HCT116 (cell line): ENCODE results near the gene AQP9. TPM values are rescaled to one million over a fixed set of nuclear protein-coding genes. Genes with fewer than 3 reads are reported as not detected.

Experiments
- ATAC-seq: fragments of 200-7000 bp; cut with Tn5 transposase; 2 replicates; pipeline ENCODE4 v1.9.1; 2020; ENCODE audit warnings: mild to moderate bottlenecking, moderate library complexity
- BruUV-seq: library from RNA; stranded (reverse); fragments of 400-500 nt; replicated peaks from 2 replicates; lab custom pipeline; 2021; lab: Mats Ljungman, UMichigan
- CTCF ChIA-PET: fragments of 300-600 bp; sonication (Branson Sonifier 250); formaldehyde crosslinking; loops from one replicate; lab custom pipeline; 2021; ENCODE audit warnings: antibody characterized with exemption; lab: Charles Lee
- POLR2A ChIA-PET: fragments of 300-600, 350-600 bp; sonication (Branson Sonifier 250); formaldehyde crosslinking; loops from one replicate; lab custom pipeline; 2021; ENCODE audit warnings: antibody characterized with exemption; lab: Charles Lee
- RAD21 ChIA-PET, 2 experiments: fragments of 300-600 bp; sonication (Branson Sonifier 250); formaldehyde crosslinking; loops; one replicate each; lab custom pipeline; 2023; ENCODE audit warnings: low total read pairs in 2 of 2; ENCODE audit not compliant: uncharacterized antibody in 2 of 2, unreplicated experiment in 2 of 2, low non-redundant PET in 1 of 2; lab: Charles Lee
- DNase-seq: peaks from one replicate; pipeline ENCODE4 v3.0.0-alpha.2; 2010; ENCODE audit warnings: low read depth, low spot score
- H2AFZ ChIP-seq: fragments of 200-600 bp; shearing (Covaris generic), sonication (generic); 2 replicates; pipeline ENCODE4 v1.6.1; 2017; ENCODE audit warnings: low read depth, mixed run types, mixed read lengths, antibody characterized with exemption, low read length; ENCODE audit not compliant: poor library complexity, severe bottlenecking
- H3K27ac ChIP-seq: 2 replicates; pipeline ENCODE4 v1.5.1; 2012; ENCODE audit warnings: low read depth, low read length
- H3K27me3 ChIP-seq: fragments of 200-600 bp; sonication (generic); 2 replicates; pipeline ENCODE4 v1.6.1; 2016; ENCODE audit warnings: mixed run types, low read length, mixed read lengths; ENCODE audit not compliant: insufficient read depth
- H3K36me3 ChIP-seq, 2 experiments: fragments of 200-500 bp in 1 of 2; fragments of 200-600 bp in 1 of 2; sonication (Bioruptor generic) in 1 of 2; sonication (generic) in 1 of 2; 2 replicates each; pipeline versions ENCODE4 v1.5.1 to v1.6.1; 2014 to 2016; ENCODE audit warnings: low read length in 2 of 2, inconsistent platforms in 1 of 2, mixed read lengths in 1 of 2, mixed run types in 1 of 2; ENCODE audit not compliant: insufficient read depth in 2 of 2, control insufficient read depth in 1 of 2
- H3K4me1 ChIP-seq, 2 experiments: fragments of 200-600 bp in 1 of 2; sonication (generic) in 1 of 2; 2 replicates each; pipeline versions ENCODE4 v1.5.1 to v1.6.1; 2012 to 2017; ENCODE audit warnings: low read length in 2 of 2, inconsistent platforms in 1 of 2, mild to moderate bottlenecking in 1 of 2, mixed read lengths in 1 of 2, mixed run types in 1 of 2, moderate library complexity in 1 of 2; ENCODE audit not compliant: insufficient read depth in 2 of 2, control insufficient read depth in 1 of 2
- H3K4me2 ChIP-seq: fragments of 200-600 bp; sonication (generic); 2 replicates; pipeline ENCODE4 v1.6.1; 2017; ENCODE audit warnings: mixed run types, low read length, mixed read lengths
- H3K4me3 ChIP-seq, 2 experiments: fragments of 200-600 bp in 1 of 2; sonication (generic) in 1 of 2; replicated peaks in 1 of 2; 2 replicates each; pipeline ENCODE4 v1.5.1; 2011 to 2016; ENCODE audit warnings: low read length in 2 of 2, control low read depth in 1 of 2, low read depth in 1 of 2, mild to moderate bottlenecking in 1 of 2, mixed read lengths in 1 of 2, mixed run types in 1 of 2
- H3K79me2 ChIP-seq: fragments of 200-600 bp; sonication (generic); 2 replicates; pipeline ENCODE4 v1.6.1; 2017; ENCODE audit warnings: mild to moderate bottlenecking, mixed run types, low read length, moderate library complexity, mixed read lengths; ENCODE audit not compliant: insufficient read depth
- H3K9ac ChIP-seq: fragments of 200-600 bp; sonication (generic); 2 replicates; pipeline ENCODE4 v1.6.1; 2016; ENCODE audit warnings: low read length, mixed read lengths
- H3K9me2 ChIP-seq: fragments of 200-600 bp; sonication (generic), shearing (Covaris generic); 2 replicates; pipeline ENCODE4 v1.6.1; 2017; ENCODE audit warnings: mixed run types, mild to moderate bottlenecking, moderate library complexity; ENCODE audit not compliant: insufficient read depth
- H3K9me3 ChIP-seq, 2 experiments: fragments of 200-500 bp in 1 of 2; fragments of 200-600 bp in 1 of 2; sonication (Bioruptor generic) in 1 of 2; sonication (generic) in 1 of 2; 2 replicates each; pipeline ENCODE4 v1.6.1; 2014 to 2017; ENCODE audit warnings: low read length in 2 of 2, mixed read lengths in 2 of 2, inconsistent platforms in 1 of 2, low read depth in 1 of 2, mild to moderate bottlenecking in 1 of 2, mixed run types in 1 of 2, moderate library complexity in 1 of 2; ENCODE audit not compliant: control insufficient read depth in 1 of 2, insufficient read depth in 1 of 2
- H4K20me1 ChIP-seq: fragments of 200-600 bp; sonication (generic), shearing (Covaris generic); 2 replicates; pipeline ENCODE4 v1.6.1; 2017; ENCODE audit warnings: mixed run types, mild to moderate bottlenecking, moderate library complexity; ENCODE audit not compliant: insufficient read depth
- CBX3 ChIP-seq: IDR thresholded peaks from 2 replicates; pipeline ENCODE4 v1.6.1; 2012; ENCODE audit warnings: low read depth
- CEBPB ChIP-seq: IDR thresholded peaks from 2 replicates; pipeline ENCODE4 v1.6.1; 2012; ENCODE audit warnings: low read depth
- CTCF ChIP-seq, 3 experiments: fragments of 200-600 bp in 1 of 3; sonication (generic) in 1 of 3; IDR thresholded peaks in 2 of 3; conservative IDR thresholded peaks in 1 of 3; 2 replicates each; pipeline ENCODE4 v1.5.1; 2012 to 2017; ENCODE audit warnings: low read depth in 2 of 3, low read length in 2 of 3, antibody characterized with exemption in 1 of 3, borderline replicate concordance in 1 of 3, control low read depth in 1 of 3, mild to moderate bottlenecking in 1 of 3, mixed read lengths in 1 of 3, mixed run types in 1 of 3, moderate library complexity in 1 of 3; ENCODE audit not compliant: insufficient read depth in 1 of 3
- ELF1 ChIP-seq: IDR thresholded peaks from 2 replicates; pipeline ENCODE4 v1.6.1; 2012; ENCODE audit warnings: low read depth, borderline replicate concordance
- RAD21 ChIP-seq: IDR thresholded peaks from 2 replicates; pipeline ENCODE4 v1.6.1; 2012; ENCODE audit warnings: low read depth, mild to moderate bottlenecking
- ZBTB33 ChIP-seq: IDR thresholded peaks from 2 replicates; pipeline ENCODE4 v1.6.1; 2011; ENCODE audit warnings: mild to moderate bottlenecking, low read length, moderate library complexity; ENCODE audit not compliant: insufficient replicate concordance; ENCODE audit errors: extremely low read depth
- intact Hi-C: fragments of 100-400 bp; cut with micrococcal nuclease; formaldehyde crosslinking; loops from 2 replicates; pipeline ENCODE4 v1.10.0; 2022
- total RNA-seq: library from RNA; stranded (reverse); gene quantifications from one replicate; pipeline ENCODE4 v1.2.1, GENCODE V29; 2021; ENCODE audit not compliant: unreplicated experiment

The AQP9 gene
- total RNA-seq, 1 experiment from 2014 or later = 0.12 TPM

DNA sequence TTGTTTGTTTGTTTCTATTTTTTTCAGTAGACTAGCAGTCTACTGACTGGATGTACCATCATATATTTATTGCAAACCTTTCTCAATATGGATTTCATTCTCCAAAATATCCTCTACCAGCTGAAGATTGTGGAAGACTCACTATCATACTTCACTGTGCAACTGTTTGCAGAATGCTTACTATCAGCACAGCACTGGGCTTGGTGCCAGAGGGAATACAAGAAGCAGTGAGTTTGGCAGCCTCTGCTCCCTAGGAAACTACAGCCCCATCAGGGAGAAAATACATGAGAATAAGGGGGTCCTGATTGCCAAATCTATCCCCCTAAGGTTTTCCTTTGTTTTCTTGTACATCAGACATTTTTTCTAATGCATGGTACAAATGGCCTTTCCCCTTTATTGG is 27.5 kb downstream of the AQP9 start:
- Histone ChIP-seq H3K4me3 (no peak overlapping the region), H3K4me1 (no peaks in the 10 kb centered on the region)
- TF ChIP-seq CBX3 = no peak
- no peak for TF ChIP-seq ELF1
- TF ChIP-seq RAD21 = no peak
- no peak for TF ChIP-seq CEBPB
- TF ChIP-seq, all 23 proteins: peak for 0
- Histone ChIP-seq H3K9me2 (no peaks in the 10 kb centered on the region), H3K79me2 (no peaks in the 10 kb centered on the region), H3K9ac (no peak overlapping the region), H3K27ac (no peak overlapping the region), H3K9me3 (no peaks in the 10 kb centered on the region), H3K27me3 (peaks cover 15% of the 10 kb centered on the region; the same call in 1 of the 2 replicates), H3K4me2 (no peak overlapping the region), H3K36me3 (no peaks in the 10 kb centered on the region), H4K20me1 (no peaks in the 10 kb centered on the region), H2AFZ (no peak overlapping the region)
- POLR2A ChIA-PET = no interaction called here
- no peak for DNase-seq
- intact Hi-C loops = no loop called here
- ATAC-seq = no peak
- CTCF ChIA-PET = no interaction called here
- RAD21 ChIA-PET = no interaction called here
- no TSS peak for BruUV-seq

- Histone ChIP-seq H3K4me2 (no peak overlapping the region), H3K27ac (no peak overlapping the region), H3K27me3 (peaks cover 15% of the 10 kb centered on the region; the same call in 1 of the 2 replicates), H4K20me1 (no peaks in the 10 kb centered on the region), H3K9ac (no peak overlapping the region), H3K79me2 (no peaks in the 10 kb centered on the region), H3K9me3 (no peaks in the 10 kb centered on the region), H2AFZ (no peak overlapping the region), H3K4me3 (no peak overlapping the region), H3K9me2 (no peaks in the 10 kb centered on the region), H3K36me3 (no peaks in the 10 kb centered on the region), H3K4me1 (no peaks in the 10 kb centered on the region)
- no TSS peak for BruUV-seq
- no peak for ATAC-seq
- no peak for DNase-seq
- intact Hi-C loops = no loop called here
- ChIA-PET RAD21 (no interaction called here), POLR2A (no interaction called here), CTCF (no interaction called here)
- no peak for TF ChIP-seq ELF1
- TF ChIP-seq ZBTB33 = no peak
- TF ChIP-seq CTCF (IDR thresholded peaks at IDR 0.05 in 2 of 3, conservative IDR thresholded peaks at IDR 0.05 in 1 of 3; ENCODE audit: borderline replicate concordance in 1 of 3, insufficient read depth in 1 of 3, low read depth in 2 of 3, low read length in 2 of 3) = no peak
Measured at GRCh38 chr15:58167095-58167691, 29.0 kb downstream of the AQP9 start.
